HepG2 (cell line): ENCODE results near the gene HHIPL1. TPM values are rescaled to one million over a fixed set of nuclear protein-coding genes. Genes with fewer than 3 reads are reported as not detected.

Experiments used
- CENPBD1 ChIP-seq: sonication (generic); formaldehyde crosslinking; IDR thresholded peaks from 2 replicates; pipeline ENCODE4 v1.8.0; 2022; ENCODE audit warnings: missing genetic modification reagents, low read depth, mild to moderate bottlenecking, borderline replicate concordance
- GLMP ChIP-seq: sonication (generic); formaldehyde crosslinking; IDR thresholded peaks from 2 replicates; pipeline ENCODE4 v1.9.0; 2021; ENCODE audit warnings: missing genetic modification reagents, mild to moderate bottlenecking, borderline replicate concordance
- HNF1A ChIP-seq, 2 experiments: sonication (generic) in 1 of 2; formaldehyde crosslinking in 1 of 2; IDR thresholded peaks; 2 replicates each; pipeline versions ENCODE4 v1.4.0 to v1.6.1; 2016 to 2020; ENCODE audit warnings: borderline replicate concordance in 1 of 2, low read depth in 1 of 2, mild to moderate bottlenecking in 1 of 2, missing genetic modification reagents in 1 of 2
- HOXA5 ChIP-seq: sonication (generic); formaldehyde crosslinking; IDR thresholded peaks from 2 replicates; pipeline ENCODE4 v1.4.0; 2020; ENCODE audit warnings: missing genetic modification reagents
- NCOR1 ChIP-seq: fragments of 200-600 bp; sonication (generic); IDR thresholded peaks from 2 replicates; pipeline ENCODE4 v1.7.0; 2017; ENCODE audit warnings: antibody characterized with exemption, low read length, borderline replicate concordance
- ZNF101 ChIP-seq: sonication (generic); formaldehyde crosslinking; IDR thresholded peaks from 2 replicates; pipeline ENCODE4 v1.4.0; 2020; ENCODE audit warnings: mild to moderate bottlenecking, low read depth, missing genetic modification reagents, borderline replicate concordance
- ZNF121 ChIP-seq: sonication (generic); formaldehyde crosslinking; IDR thresholded peaks from 2 replicates; pipeline ENCODE4 v1.5.0; 2020; ENCODE audit warnings: mild to moderate bottlenecking, missing genetic modification reagents
- ZNF136 ChIP-seq: sonication (generic); formaldehyde crosslinking; IDR thresholded peaks from 2 replicates; pipeline ENCODE4 v1.8.1; 2022; ENCODE audit warnings: low read depth, mild to moderate bottlenecking, moderate library complexity, missing genetic modification reagents
- ZNF207 ChIP-seq: fragments of 450-650 bp; IDR thresholded peaks from 2 replicates; pipeline ENCODE4 v1.6.1; 2016; ENCODE audit warnings: antibody characterized with exemption, borderline replicate concordance
- ZNF260 ChIP-seq: sonication (generic); formaldehyde crosslinking; IDR thresholded peaks from 2 replicates; pipeline ENCODE4 v1.4.0; 2020; ENCODE audit warnings: missing genetic modification reagents, low read depth, mild to moderate bottlenecking, borderline replicate concordance
- ZNF75D ChIP-seq: sonication (generic); formaldehyde crosslinking; IDR thresholded peaks from 2 replicates; pipeline ENCODE4 v1.8.1; 2023; ENCODE audit warnings: missing genetic modification reagents, mild to moderate bottlenecking, borderline replicate concordance
- polyA plus RNA-seq, 8 experiments: library from polyadenylated mRNA; depleted of rRNA in 3 of 8; stranded (reverse) in 7 of 8; unstranded in 1 of 8; fragments of >200 nt; fragmentation: Illumina TruSeq in 4 of 8; extraction: Trizol in 4 of 8; gene quantifications; 2 replicates each; pipeline versions ENCODE4 v1.2.1 to v1.2.3, GENCODE V29; 2011 to 2016; ENCODE audit warnings: low read depth in 4 of 8, missing spikeins in 1 of 8, mixed read lengths in 1 of 8; ENCODE audit not compliant: insufficient read depth in 1 of 8
- total RNA-seq, 5 experiments: library from RNA; depleted of rRNA; stranded (reverse); fragments of >200 nt; fragmentation: Illumina TruSeq; extraction: Trizol; gene quantifications; 2 replicates each; pipeline ENCODE4 v1.2.3, GENCODE V29; 2016; ENCODE audit warnings: low read depth in 1 of 5
- TF ChIP-seq, protein P1 (sequence below): sonication (generic); formaldehyde crosslinking; IDR thresholded peaks from 2 replicates; pipeline ENCODE4 v1.4.0; 2020; ENCODE audit warnings: missing genetic modification reagents, low read depth, mild to moderate bottlenecking, borderline replicate concordance
- TF ChIP-seq, protein P2 (sequence below): sonication (generic); formaldehyde crosslinking; IDR thresholded peaks from 2 replicates; pipeline ENCODE4 v1.9.0; 2021; ENCODE audit warnings: mild to moderate bottlenecking, missing genetic modification reagents

Gene HHIPL1
- total and polyA plus RNA-seq, 2 of the 13 experiments (the other 11 are each of a cell fraction or from before 2014, with no cell fraction given), result not detected

DNA sequence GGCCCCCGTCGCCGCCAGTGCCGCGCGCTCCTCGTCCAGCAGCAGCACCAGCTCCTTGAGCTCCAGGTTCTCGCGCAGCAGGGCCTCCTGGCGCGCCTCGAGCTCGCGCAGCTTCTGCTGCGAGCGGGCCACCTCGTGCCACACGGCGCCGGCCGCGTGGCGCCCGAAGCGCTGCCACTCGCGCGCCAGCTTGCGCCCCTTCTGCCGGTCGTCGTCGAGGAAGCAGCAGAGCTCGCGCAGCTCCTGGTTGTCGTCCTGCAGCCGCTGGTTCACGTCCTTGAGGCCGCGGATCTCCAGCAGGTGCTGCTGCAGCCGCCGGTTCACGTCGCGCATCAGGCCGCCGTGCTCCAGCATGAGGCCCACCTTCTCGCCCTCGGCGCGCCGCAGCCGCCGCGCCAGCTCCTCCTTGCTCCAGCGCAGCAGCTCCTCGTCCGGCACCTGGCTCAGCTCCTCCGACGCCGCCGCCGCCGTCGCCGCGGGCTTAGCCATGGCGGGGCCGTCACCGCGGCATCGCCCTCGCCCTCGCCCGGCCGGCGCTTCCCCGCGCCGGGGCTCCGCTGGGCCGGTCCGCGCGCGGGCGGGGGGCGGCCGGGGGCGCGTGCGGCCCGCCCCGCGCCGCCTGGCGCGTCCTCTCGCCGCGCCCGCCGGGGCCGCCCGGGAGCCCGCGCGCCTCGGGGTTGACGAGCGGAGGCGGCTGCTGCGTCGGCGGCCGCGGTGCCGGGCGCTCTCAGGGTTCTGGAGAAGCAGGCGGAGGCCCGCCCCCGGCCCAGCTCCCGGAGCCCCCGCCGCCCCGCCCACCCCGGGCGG lies 41.3 kb upstream of the HHIPL1 start, which contains the start of gene CCDC85C (continued):
- TF ChIP-seq HNF1A (IDR thresholded peaks at IDR 0.05; ENCODE audit: low read depth) (no peak), HNF1A (CRISPR knock-in tag; IDR thresholded peaks at IDR 0.05; ENCODE audit: borderline replicate concordance) (peak; percentile 63), CENPBD1 (peak; percentile 48; the same call in 1 of the 2 replicates), NCOR1 (no peak), ZNF101 (CRISPR knock-in tag) (peak; percentile 87; the same call in 1 of the 2 replicates), ZNF136 (CRISPR knock-in tag) (no peak; the same call in 1 of the 2 replicates), ZNF207 (no peak), ZNF260 (CRISPR knock-in tag) (no peak), ZNF121 (CRISPR knock-in tag) (peak; percentile 75), ZNF75D (CRISPR knock-in tag) (peak; percentile 97; the same call in 1 of the 2 replicates), GLMP (CRISPR knock-in tag) (peak; percentile 84; the same call in 1 of the 2 replicates), HOXA5 (CRISPR knock-in tag) (peak; percentile 80)
- TF ChIP-seq, protein P1, sequence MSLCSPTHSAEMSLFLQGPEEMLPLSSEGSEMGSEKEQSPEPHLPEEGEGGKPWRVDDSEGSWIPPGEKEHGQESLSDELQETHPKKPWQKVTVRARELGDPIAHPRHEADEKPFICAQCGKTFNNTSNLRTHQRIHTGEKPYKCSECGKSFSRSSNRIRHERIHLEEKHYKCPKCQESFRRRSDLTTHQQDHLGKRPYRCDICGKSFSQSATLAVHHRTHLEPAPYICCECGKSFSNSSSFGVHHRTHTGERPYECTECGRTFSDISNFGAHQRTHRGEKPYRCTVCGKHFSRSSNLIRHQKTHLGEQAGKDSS (CRISPR knock-in tag), result peak; percentile 96
- TF ChIP-seq, protein P2, sequence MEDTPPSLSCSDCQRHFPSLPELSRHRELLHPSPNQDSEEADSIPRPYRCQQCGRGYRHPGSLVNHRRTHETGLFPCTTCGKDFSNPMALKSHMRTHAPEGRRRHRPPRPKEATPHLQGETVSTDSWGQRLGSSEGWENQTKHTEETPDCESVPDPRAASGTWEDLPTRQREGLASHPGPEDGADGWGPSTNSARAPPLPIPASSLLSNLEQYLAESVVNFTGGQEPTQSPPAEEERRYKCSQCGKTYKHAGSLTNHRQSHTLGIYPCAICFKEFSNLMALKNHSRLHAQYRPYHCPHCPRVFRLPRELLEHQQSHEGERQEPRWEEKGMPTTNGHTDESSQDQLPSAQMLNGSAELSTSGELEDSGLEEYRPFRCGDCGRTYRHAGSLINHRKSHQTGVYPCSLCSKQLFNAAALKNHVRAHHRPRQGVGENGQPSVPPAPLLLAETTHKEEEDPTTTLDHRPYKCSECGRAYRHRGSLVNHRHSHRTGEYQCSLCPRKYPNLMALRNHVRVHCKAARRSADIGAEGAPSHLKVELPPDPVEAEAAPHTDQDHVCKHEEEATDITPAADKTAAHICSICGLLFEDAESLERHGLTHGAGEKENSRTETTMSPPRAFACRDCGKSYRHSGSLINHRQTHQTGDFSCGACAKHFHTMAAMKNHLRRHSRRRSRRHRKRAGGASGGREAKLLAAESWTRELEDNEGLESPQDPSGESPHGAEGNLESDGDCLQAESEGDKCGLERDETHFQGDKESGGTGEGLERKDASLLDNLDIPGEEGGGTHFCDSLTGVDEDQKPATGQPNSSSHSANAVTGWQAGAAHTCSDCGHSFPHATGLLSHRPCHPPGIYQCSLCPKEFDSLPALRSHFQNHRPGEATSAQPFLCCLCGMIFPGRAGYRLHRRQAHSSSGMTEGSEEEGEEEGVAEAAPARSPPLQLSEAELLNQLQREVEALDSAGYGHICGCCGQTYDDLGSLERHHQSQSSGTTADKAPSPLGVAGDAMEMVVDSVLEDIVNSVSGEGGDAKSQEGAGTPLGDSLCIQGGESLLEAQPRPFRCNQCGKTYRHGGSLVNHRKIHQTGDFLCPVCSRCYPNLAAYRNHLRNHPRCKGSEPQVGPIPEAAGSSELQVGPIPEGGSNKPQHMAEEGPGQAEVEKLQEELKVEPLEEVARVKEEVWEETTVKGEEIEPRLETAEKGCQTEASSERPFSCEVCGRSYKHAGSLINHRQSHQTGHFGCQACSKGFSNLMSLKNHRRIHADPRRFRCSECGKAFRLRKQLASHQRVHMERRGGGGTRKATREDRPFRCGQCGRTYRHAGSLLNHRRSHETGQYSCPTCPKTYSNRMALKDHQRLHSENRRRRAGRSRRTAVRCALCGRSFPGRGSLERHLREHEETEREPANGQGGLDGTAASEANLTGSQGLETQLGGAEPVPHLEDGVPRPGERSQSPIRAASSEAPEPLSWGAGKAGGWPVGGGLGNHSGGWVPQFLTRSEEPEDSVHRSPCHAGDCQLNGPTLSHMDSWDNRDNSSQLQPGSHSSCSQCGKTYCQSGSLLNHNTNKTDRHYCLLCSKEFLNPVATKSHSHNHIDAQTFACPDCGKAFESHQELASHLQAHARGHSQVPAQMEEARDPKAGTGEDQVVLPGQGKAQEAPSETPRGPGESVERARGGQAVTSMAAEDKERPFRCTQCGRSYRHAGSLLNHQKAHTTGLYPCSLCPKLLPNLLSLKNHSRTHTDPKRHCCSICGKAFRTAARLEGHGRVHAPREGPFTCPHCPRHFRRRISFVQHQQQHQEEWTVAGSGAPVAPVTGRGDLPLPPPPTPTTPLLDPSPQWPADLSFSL, result no peak
